Activated T-cell treated with anti-CD3 and anti-CD28 coated beads, Interleukin-2, amount 50 U/mL, for 4 hours (primary cell): ENCODE data around the gene USP17L20. TPM values are rescaled to one million over a fixed set of nuclear protein-coding genes. Genes with fewer than 3 reads are reported as not detected.
A peak's percentile ranks its signal among the peaks of the same experiment; 100 is the strongest.
"Not testable (repeated sequence)": the region's sequence is repeated elsewhere in the genome, so short reads cannot be mapped to it uniquely, and the experiment has no call there.

Source experiments
- ATAC-seq, 2 donors: fragments of 200-7000 bp; cut with Tn5 transposase; one replicate each; pipeline ENCODE4 v1.10.0; 2021
- DNase-seq: peaks from one replicate; pipeline ENCODE4 v3.0.0-alpha.2; 2020
- H3K27me3 Mint-ChIP-seq: one replicate; pipeline ENCODE4 v1.8.0; 2021; ENCODE audit warnings: low read depth, mixed read lengths
- H3K36me3 Mint-ChIP-seq: one replicate; pipeline ENCODE4 v1.8.0; 2022; ENCODE audit warnings: mixed read lengths; ENCODE audit not compliant: insufficient read depth
- H3K4me1 Mint-ChIP-seq: one replicate; pipeline ENCODE4 v1.8.0; 2021; ENCODE audit warnings: low read depth, mixed read lengths
- H3K4me3 Mint-ChIP-seq: one replicate; pipeline ENCODE4 v1.8.0; 2021; ENCODE audit warnings: mild to moderate bottlenecking, moderate library complexity, mixed read lengths
- H3K9me3 Mint-ChIP-seq: one replicate; pipeline ENCODE4 v1.8.0; 2021; ENCODE audit warnings: mixed read lengths
- total RNA-seq, 3 donors: library from RNA; stranded (reverse); gene quantifications; one replicate each; pipeline ENCODE4 v1.2.1, GENCODE V29; 2021

Gene USP17L20
- total RNA-seq, 3 donors from 2014 or later: not detected

DNA sequence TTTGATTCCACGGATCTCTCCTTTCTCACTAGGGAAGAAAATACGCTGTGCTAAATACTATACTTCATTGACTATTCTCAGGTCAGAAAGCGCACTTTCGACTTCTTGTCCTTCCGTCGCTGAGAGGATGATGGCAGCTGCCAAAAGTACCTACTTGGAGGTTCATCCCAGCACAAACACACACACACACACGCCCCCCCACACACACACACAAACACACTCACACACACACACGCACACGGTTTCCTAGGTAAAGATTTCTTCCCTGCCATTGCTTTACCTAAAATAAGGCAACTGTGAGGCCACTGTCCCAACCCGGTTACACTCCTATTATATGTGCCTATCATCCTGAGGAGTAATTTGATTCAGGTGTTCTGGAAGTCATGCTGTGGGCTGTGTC lies 13.8 kb downstream of the USP17L20 start:
- not testable (repeated sequence) for H3K4me1 Mint-ChIP-seq, ATAC-seq

More for the DNA sequence above, 13.8 kb downstream of the USP17L20 start:
- not testable (repeated sequence) for H3K4me3 Mint-ChIP-seq, H3K27me3 Mint-ChIP-seq, H3K9me3 Mint-ChIP-seq, H3K36me3 Mint-ChIP-seq
- peak; percentile 7 for DNase-seq

Other genes starting within 250 kb of the USP17L20 start
- under 1 TPM in 1 of 3 donors, not detected in 2; 0.10 TPM for gene FAM90A26, start 87.7 kb upstream of the USP17L20 start, total RNA-seq
- gene USP17L10, start 47.5 kb upstream of the USP17L20 start, total RNA-seq: not detected
- not detected for gene USP17L11, start 42.7 kb upstream of the USP17L20 start, total RNA-seq
- not detected for gene USP17L12, start 38.0 kb upstream of the USP17L20 start, total RNA-seq
- gene USP17L13, start 33.2 kb upstream of the USP17L20 start, total RNA-seq: not detected
- not detected for gene USP17L15, start 23.7 kb upstream of the USP17L20 start, total RNA-seq
- gene USP17L17, start 14.2 kb upstream of the USP17L20 start, total RNA-seq: not detected
- gene USP17L18, start 9.5 kb upstream of the USP17L20 start, total RNA-seq: not detected
- not detected for gene USP17L19, start 4.7 kb upstream of the USP17L20 start, total RNA-seq
- gene USP17L21, start 4.7 kb downstream of the USP17L20 start, total RNA-seq: not detected
- gene USP17L22, start 9.5 kb downstream of the USP17L20 start, total RNA-seq: not detected
- not detected for gene USP17L24, start 67.0 kb downstream of the USP17L20 start, total RNA-seq
- gene USP17L25, start 71.8 kb downstream of the USP17L20 start, total RNA-seq: not detected
- gene USP17L26, start 76.5 kb downstream of the USP17L20 start, total RNA-seq: not detected
- not detected for gene USP17L5, start 81.3 kb downstream of the USP17L20 start, total RNA-seq
- not detected for gene USP17L27, start 86.0 kb downstream of the USP17L20 start, total RNA-seq
- gene USP17L28, start 90.8 kb downstream of the USP17L20 start, total RNA-seq: not detected
- not detected for gene USP17L29, start 95.5 kb downstream of the USP17L20 start, total RNA-seq
- gene USP17L30, start 105.0 kb downstream of the USP17L20 start, total RNA-seq: not detected
- not detected for gene DEFB131A, start 186.3 kb downstream of the USP17L20 start, total RNA-seq